Measurements from ENCODE around the gene HSBP1. TPM values are rescaled to one million over a fixed set of nuclear protein-coding genes. Genes with fewer than 3 reads are reported as not detected.

The HSBP1 gene
- total and polyA plus RNA-seq, 9 donors, result 17.0 to 139 (median 94.0) TPM

- intact Hi-C loops (cut with DNase I), result no loop called here
- Histone ChIP-seq H3K36me3 (no peaks in the 10 kb centered on the region), H3K4me1 (ENCODE audit: insufficient read depth) (no peaks in the 10 kb centered on the region), H3K4me3 (no peak overlapping the region), H3K27me3 (no peaks in the 10 kb centered on the region), H3K9me3 (peaks cover 0 to 6% of the 10 kb centered on the region in 2 donors), H3K27ac (no peak overlapping the region)
- no peak for DNase-seq
- 91 to 94% (median 92%) methylated on average over 10 of the region's 10 CpGs for WGBS, 3 donors
- TF ChIP-seq POLR2A (IDR thresholded peaks at IDR 0.05) (no peak), CTCF (IDR thresholded peaks at IDR 0.05) (no peak), EP300 (IDR thresholded peaks at IDR 0.05) (no peak)
Observed at GRCh38 chr16:83791916-83792315, 15.9 kb upstream of the HSBP1 start.

- 72 to 78% (median 75%) methylated on average over 2 of the region's 2 CpGs for WGBS, 3 donors
- no peak overlapping the region for H3K27ac ChIP-seq
- intact Hi-C loops (cut with DNase I), result no loop called here
- DNase-seq, result no peak
- no peak for TF ChIP-seq EP300 (IDR thresholded peaks at IDR 0.05)
- TF ChIP-seq CTCF (IDR thresholded peaks at IDR 0.05), result no peak
- no peak for TF ChIP-seq POLR2A (IDR thresholded peaks at IDR 0.05)
- no peaks in the 10 kb centered on the region for H3K36me3 ChIP-seq
- H3K9me3 ChIP-seq, result peaks cover 0 to 6% of the 10 kb centered on the region in 2 donors
- H3K4me1 ChIP-seq (ENCODE audit: insufficient read depth), result no peaks in the 10 kb centered on the region
- H3K4me3 ChIP-seq, result no peak overlapping the region
- no peaks in the 10 kb centered on the region for H3K27me3 ChIP-seq
Observed at GRCh38 chr16:83792391-83792790, 15.4 kb upstream of the HSBP1 start.

- Histone ChIP-seq H3K27me3 (no peaks in the 10 kb centered on the region), H3K4me1 (ENCODE audit: insufficient read depth) (no peaks in the 10 kb centered on the region), H3K9me3 (peaks cover 0 to 6% of the 10 kb centered on the region in 2 donors), H3K36me3 (no peaks in the 10 kb centered on the region), H3K4me3 (no peak overlapping the region), H3K27ac (no peak overlapping the region)
- DNase-seq, result no peak
- no peak for TF ChIP-seq CTCF (IDR thresholded peaks at IDR 0.05)
- TF ChIP-seq POLR2A (IDR thresholded peaks at IDR 0.05), result no peak
- TF ChIP-seq EP300 (IDR thresholded peaks at IDR 0.05), result no peak
- intact Hi-C loops (cut with DNase I), result no loop called here
- 57 to 71% (median 59%) methylated on average over 9 of the region's 9 CpGs for WGBS, 3 donors
Observed at GRCh38 chr16:83793179-83793578, 14.6 kb upstream of the HSBP1 start.

- Histone ChIP-seq H3K27ac (no peak overlapping the region), H3K4me3 (no peak overlapping the region), H3K9me3 (peaks cover 0 to 6% of the 10 kb centered on the region in 2 donors), H3K4me1 (ENCODE audit: insufficient read depth) (no peaks in the 10 kb centered on the region), H3K27me3 (no peaks in the 10 kb centered on the region), H3K36me3 (no peaks in the 10 kb centered on the region)
- TF ChIP-seq CTCF (IDR thresholded peaks at IDR 0.05), result no peak
- TF ChIP-seq EP300 (IDR thresholded peaks at IDR 0.05), result no peak
- no peak for TF ChIP-seq POLR2A (IDR thresholded peaks at IDR 0.05)
- no peak for DNase-seq
- 29 to 47% (median 35%) methylated on average over 10 of the region's 10 CpGs for WGBS, 3 donors
- intact Hi-C loops (cut with DNase I), result no loop called here
Observed at GRCh38 chr16:83794860-83795554, 12.8 kb upstream of the HSBP1 start.
